GM19043 (cell line): Measurements from ENCODE around the gene REST.
A peak's percentile ranks its signal among the peaks of the same experiment; 100 is the strongest.

Experiments
- ATAC-seq: cut with Tn5 transposase; IDR thresholded peaks from one replicate; pipeline ENCODE4 v1.9.1; 2021; ENCODE audit warnings: low read depth; ENCODE audit not compliant: unreplicated experiment

The REST gene

GRCh38 chr4:56976837-56977320 is 69.2 kb downstream of the REST start:
- ATAC-seq, result peak; percentile 17

- peak; percentile 76 for ATAC-seq
Observed at GRCh38 chr4:56977321-56978012, 69.8 kb downstream of the REST start, which contains the start of gene NOA1. Gene NOA1, minus strand, starts transcription at chr4:56977606. Its CDS starts 21 bp downstream, at chr4:56977585.

- peak; percentile 45 for ATAC-seq
Observed at GRCh38 chr4:56978750-56979303, 71.1 kb downstream of the REST start, which contains the start of gene POLR2B. Gene POLR2B, plus strand, starts transcription at chr4:56978896. Its CDS starts 90 bp downstream, at chr4:56978986.

GRCh38 chr4:56979421-56980072 is 71.8 kb downstream of the REST start:
- no peak for ATAC-seq

- no peak for ATAC-seq
Observed at GRCh38 chr4:56981795-56982201, 74.1 kb downstream of the REST start.

GRCh38 chr4:56986192-56986591 is 78.5 kb downstream of the REST start:
- ATAC-seq, result no peak

- no peak for ATAC-seq
Observed at GRCh38 chr4:56986952-56987351, 79.3 kb downstream of the REST start.

GRCh38 chr4:56990109-56990905 is 82.6 kb downstream of the REST start:
- no peak for ATAC-seq

GRCh38 chr4:56995525-56995924 is 87.8 kb downstream of the REST start:
- no peak for ATAC-seq

GRCh38 chr4:56999751-57000150 is 92.1 kb downstream of the REST start:
- no peak for ATAC-seq

GRCh38 chr4:57013543-57014120 is 105.9 kb downstream of the REST start:
- ATAC-seq, result no peak
